Activated CD4-positive, CD25-positive, alpha-beta regulatory T cell treated with anti-CD3 and anti-CD28 coated beads, Interleukin-2, amount 50 U/mL, for 24 hours (primary cell): ENCODE results near the gene SKI.
"Not testable (repeated sequence)": the region's sequence is repeated elsewhere in the genome, so short reads cannot be mapped to it uniquely, and the experiment has no call there.

ENCODE experiments used
- ATAC-seq, 2 donors: fragments of 150-1000 bp; cut with Tn5 transposase; one replicate each; pipeline ENCODE4 v1.10.0; 2021; ENCODE audit warnings: mild to moderate bottlenecking in 1 of 2, moderate library complexity in 1 of 2

SKI gene

GRCh38 chr1:2231532-2232254 is 3.6 kb downstream of the SKI start:
- ATAC-seq: peak in 1 of 2 donors; percentile 11

- no peak for ATAC-seq
Measured at GRCh38 chr1:2232255-2232915, 4.3 kb downstream of the SKI start.

- no peak for ATAC-seq
Measured at GRCh38 chr1:2232916-2233438, 4.9 kb downstream of the SKI start.

- ATAC-seq: no peak
Measured at GRCh38 chr1:2233468-2233867, 5.3 kb downstream of the SKI start.

- ATAC-seq: peak; percentile 63 to 66
Measured at GRCh38 chr1:2233997-2234761, 6.1 kb downstream of the SKI start.

GRCh38 chr1:2234762-2235113 is 6.6 kb downstream of the SKI start:
- ATAC-seq: no peak

- no peak for ATAC-seq
Measured at GRCh38 chr1:2235300-2235998, 7.3 kb downstream of the SKI start.

- ATAC-seq: peak in 1 of 2 donors; percentile 8
Measured at GRCh38 chr1:2236695-2237677, 8.9 kb downstream of the SKI start.

GRCh38 chr1:2237773-2238172 is 9.7 kb downstream of the SKI start:
- ATAC-seq: no peak

GRCh38 chr1:2238361-2239012 is 10.4 kb downstream of the SKI start:
- no peak for ATAC-seq

- ATAC-seq: no peak
Measured at GRCh38 chr1:2239013-2239370, 10.9 kb downstream of the SKI start.

- ATAC-seq: no peak
Measured at GRCh38 chr1:2239384-2239985, 11.4 kb downstream of the SKI start.

GRCh38 chr1:2240270-2241156 is 12.4 kb downstream of the SKI start:
- peak in 1 of 2 donors; percentile 11 for ATAC-seq

- no peak for ATAC-seq
Measured at GRCh38 chr1:2241820-2242219, 13.7 kb downstream of the SKI start.

- ATAC-seq: peak; percentile 44 to 52
Measured at GRCh38 chr1:2242814-2243725, 15.0 kb downstream of the SKI start.

- ATAC-seq: not testable (repeated sequence)
Measured at GRCh38 chr1:2247045-2247394, 18.9 kb downstream of the SKI start.

- no peak for ATAC-seq
Measured at GRCh38 chr1:2247760-2248126, 19.6 kb downstream of the SKI start.

GRCh38 chr1:2248127-2248826 is 20.2 kb downstream of the SKI start:
- no peak for ATAC-seq
